ENCODE data around the gene GLP2R. TPM values are rescaled to one million over a fixed set of nuclear protein-coding genes. Genes with fewer than 3 reads are reported as not detected.

Gene GLP2R
- polyA plus RNA-seq, 1 donor from 2014 or later = not detected

- TF ChIP-seq MXI1 (conservative IDR thresholded peaks at IDR 0.05; ENCODE audit: poor library complexity, severe bottlenecking) (no peak), SMC3 (conservative IDR thresholded peaks at IDR 0.05; ENCODE audit: poor library complexity) (no peak), TAF1 (IDR thresholded peaks at IDR 0.05; ENCODE audit: low read depth) (no peak), POLR2AphosphoS5 (IDR thresholded peaks at IDR 0.05) (no peak)
- Histone ChIP-seq H3K27me3 (ENCODE audit: insufficient read depth, low read depth, low read length) (no peaks in the 10 kb centered on the region), H3K9me2 (ENCODE audit: insufficient read depth, low read length) (no peaks in the 10 kb centered on the region), H3F3A (ENCODE audit: insufficient read depth, low read length, poor library complexity, severe bottlenecking) (no peaks in the 10 kb centered on the region), H4K20me1 (ENCODE audit: insufficient read depth) (no peaks in the 10 kb centered on the region), H3K36me3 (ENCODE audit: insufficient read depth, low read length) (no peaks in the 10 kb centered on the region), H2AFZ (ENCODE audit: low read depth, low read length) (no peak overlapping the region), H3K79me2 (replicated peaks; ENCODE audit: insufficient read depth, low read length) (no peaks in the 10 kb centered on the region), H3K4me3 (ENCODE audit: low read length) (no peak overlapping the region), H3K27ac (ENCODE audit: low read length) (no peak overlapping the region), H3K4me2 (ENCODE audit: low read length) (no peak overlapping the region), H3K9ac (ENCODE audit: low read length) (no peak overlapping the region), H3K9me3 (ENCODE audit: low read length) (no peaks in the 10 kb centered on the region)
Measured at GRCh38 chr17:9784544-9784943, 41.2 kb upstream of the GLP2R start.

DNA sequence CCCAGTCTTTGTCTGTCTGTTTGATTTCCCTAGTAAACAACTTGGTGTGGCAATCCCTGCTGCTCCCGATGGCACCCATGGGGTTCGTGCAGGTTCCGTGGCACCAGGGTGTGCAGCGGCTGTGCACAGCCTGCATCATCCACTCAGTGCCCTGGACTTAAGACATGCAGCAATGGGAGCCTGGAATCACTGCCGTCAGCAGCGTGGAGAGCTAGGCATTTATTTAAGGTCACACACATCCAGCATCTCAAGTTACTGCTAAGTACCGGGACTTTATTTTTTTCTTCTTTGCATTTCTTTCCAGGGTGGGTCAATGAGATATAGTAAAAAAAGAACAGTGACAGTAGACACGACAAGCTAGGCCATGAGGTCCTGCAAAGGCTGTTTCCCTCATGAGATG lies 37.1 kb upstream of the GLP2R start:
- Histone ChIP-seq H3K27ac (ENCODE audit: low read length) (no peak overlapping the region), H3K9me3 (ENCODE audit: low read length) (no peaks in the 10 kb centered on the region), H3K9me2 (ENCODE audit: insufficient read depth, low read length) (no peaks in the 10 kb centered on the region), H2AFZ (ENCODE audit: low read depth, low read length) (no peak overlapping the region), H3K4me2 (ENCODE audit: low read length) (no peak overlapping the region), H3K79me2 (replicated peaks; ENCODE audit: insufficient read depth, low read length) (no peaks in the 10 kb centered on the region), H3K4me3 (ENCODE audit: low read length) (no peak overlapping the region), H4K20me1 (ENCODE audit: insufficient read depth) (no peaks in the 10 kb centered on the region), H3K27me3 (ENCODE audit: insufficient read depth, low read depth, low read length) (no peaks in the 10 kb centered on the region), H3K9ac (ENCODE audit: low read length) (no peak overlapping the region), H3K36me3 (ENCODE audit: insufficient read depth, low read length) (no peaks in the 10 kb centered on the region), H3F3A (ENCODE audit: insufficient read depth, low read length, poor library complexity, severe bottlenecking) (no peaks in the 10 kb centered on the region)
- TF ChIP-seq EZH2 (IDR thresholded peaks at IDR 0.05; ENCODE audit: borderline replicate concordance, insufficient read depth, low read length, poor library complexity, severe bottlenecking) = no peak
- no peak for TF ChIP-seq TAF1 (IDR thresholded peaks at IDR 0.05; ENCODE audit: low read depth)
- TF ChIP-seq, protein P1, sequence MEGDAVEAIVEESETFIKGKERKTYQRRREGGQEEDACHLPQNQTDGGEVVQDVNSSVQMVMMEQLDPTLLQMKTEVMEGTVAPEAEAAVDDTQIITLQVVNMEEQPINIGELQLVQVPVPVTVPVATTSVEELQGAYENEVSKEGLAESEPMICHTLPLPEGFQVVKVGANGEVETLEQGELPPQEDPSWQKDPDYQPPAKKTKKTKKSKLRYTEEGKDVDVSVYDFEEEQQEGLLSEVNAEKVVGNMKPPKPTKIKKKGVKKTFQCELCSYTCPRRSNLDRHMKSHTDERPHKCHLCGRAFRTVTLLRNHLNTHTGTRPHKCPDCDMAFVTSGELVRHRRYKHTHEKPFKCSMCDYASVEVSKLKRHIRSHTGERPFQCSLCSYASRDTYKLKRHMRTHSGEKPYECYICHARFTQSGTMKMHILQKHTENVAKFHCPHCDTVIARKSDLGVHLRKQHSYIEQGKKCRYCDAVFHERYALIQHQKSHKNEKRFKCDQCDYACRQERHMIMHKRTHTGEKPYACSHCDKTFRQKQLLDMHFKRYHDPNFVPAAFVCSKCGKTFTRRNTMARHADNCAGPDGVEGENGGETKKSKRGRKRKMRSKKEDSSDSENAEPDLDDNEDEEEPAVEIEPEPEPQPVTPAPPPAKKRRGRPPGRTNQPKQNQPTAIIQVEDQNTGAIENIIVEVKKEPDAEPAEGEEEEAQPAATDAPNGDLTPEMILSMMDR (IDR thresholded peaks at IDR 0.05; ENCODE audit: poor library complexity, severe bottlenecking) = no peak
- no peak for TF ChIP-seq EP300 (conservative IDR thresholded peaks at IDR 0.05; ENCODE audit: poor library complexity, severe bottlenecking)
- TF ChIP-seq, protein P2, sequence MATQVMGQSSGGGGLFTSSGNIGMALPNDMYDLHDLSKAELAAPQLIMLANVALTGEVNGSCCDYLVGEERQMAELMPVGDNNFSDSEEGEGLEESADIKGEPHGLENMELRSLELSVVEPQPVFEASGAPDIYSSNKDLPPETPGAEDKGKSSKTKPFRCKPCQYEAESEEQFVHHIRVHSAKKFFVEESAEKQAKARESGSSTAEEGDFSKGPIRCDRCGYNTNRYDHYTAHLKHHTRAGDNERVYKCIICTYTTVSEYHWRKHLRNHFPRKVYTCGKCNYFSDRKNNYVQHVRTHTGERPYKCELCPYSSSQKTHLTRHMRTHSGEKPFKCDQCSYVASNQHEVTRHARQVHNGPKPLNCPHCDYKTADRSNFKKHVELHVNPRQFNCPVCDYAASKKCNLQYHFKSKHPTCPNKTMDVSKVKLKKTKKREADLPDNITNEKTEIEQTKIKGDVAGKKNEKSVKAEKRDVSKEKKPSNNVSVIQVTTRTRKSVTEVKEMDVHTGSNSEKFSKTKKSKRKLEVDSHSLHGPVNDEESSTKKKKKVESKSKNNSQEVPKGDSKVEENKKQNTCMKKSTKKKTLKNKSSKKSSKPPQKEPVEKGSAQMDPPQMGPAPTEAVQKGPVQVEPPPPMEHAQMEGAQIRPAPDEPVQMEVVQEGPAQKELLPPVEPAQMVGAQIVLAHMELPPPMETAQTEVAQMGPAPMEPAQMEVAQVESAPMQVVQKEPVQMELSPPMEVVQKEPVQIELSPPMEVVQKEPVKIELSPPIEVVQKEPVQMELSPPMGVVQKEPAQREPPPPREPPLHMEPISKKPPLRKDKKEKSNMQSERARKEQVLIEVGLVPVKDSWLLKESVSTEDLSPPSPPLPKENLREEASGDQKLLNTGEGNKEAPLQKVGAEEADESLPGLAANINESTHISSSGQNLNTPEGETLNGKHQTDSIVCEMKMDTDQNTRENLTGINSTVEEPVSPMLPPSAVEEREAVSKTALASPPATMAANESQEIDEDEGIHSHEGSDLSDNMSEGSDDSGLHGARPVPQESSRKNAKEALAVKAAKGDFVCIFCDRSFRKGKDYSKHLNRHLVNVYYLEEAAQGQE (IDR thresholded peaks at IDR 0.05; ENCODE audit: borderline replicate concordance) = no peak
- TF ChIP-seq MXI1 (conservative IDR thresholded peaks at IDR 0.05; ENCODE audit: poor library complexity, severe bottlenecking) = no peak
- TF ChIP-seq POLR2AphosphoS5 (IDR thresholded peaks at IDR 0.05) = no peak
- no peak for TF ChIP-seq SMC3 (conservative IDR thresholded peaks at IDR 0.05; ENCODE audit: poor library complexity)

DNA sequence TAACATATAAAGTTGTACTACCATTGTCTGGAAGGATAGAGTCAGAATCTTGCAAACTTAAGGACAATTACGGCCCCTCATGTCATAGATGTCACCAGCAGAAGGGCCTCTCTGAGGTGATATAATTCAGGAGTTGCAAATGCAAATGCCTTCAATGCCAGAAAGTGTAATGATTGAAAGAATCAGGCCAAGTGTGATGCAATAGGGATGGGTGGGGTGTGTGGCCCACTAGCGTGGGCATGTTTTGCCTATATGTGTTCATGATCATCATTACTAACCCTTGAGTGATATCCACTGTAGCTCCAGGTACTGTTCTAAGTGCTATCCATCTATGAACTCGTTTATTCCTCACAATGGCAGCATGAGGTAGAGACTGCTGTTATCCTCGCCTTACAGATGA lies 35.4 kb upstream of the GLP2R start:
- Histone ChIP-seq H3K27ac (ENCODE audit: low read length) (no peak overlapping the region), H4K20me1 (ENCODE audit: insufficient read depth) (no peaks in the 10 kb centered on the region), H3K9ac (ENCODE audit: low read length) (no peak overlapping the region), H3K79me2 (replicated peaks; ENCODE audit: insufficient read depth, low read length) (no peaks in the 10 kb centered on the region), H3K27me3 (ENCODE audit: insufficient read depth, low read depth, low read length) (no peaks in the 10 kb centered on the region), H3K4me2 (ENCODE audit: low read length) (no peak overlapping the region), H3F3A (ENCODE audit: insufficient read depth, low read length, poor library complexity, severe bottlenecking) (no peaks in the 10 kb centered on the region), H2AFZ (ENCODE audit: low read depth, low read length) (no peak overlapping the region), H3K4me3 (ENCODE audit: low read length) (no peak overlapping the region), H3K9me3 (ENCODE audit: low read length) (no peaks in the 10 kb centered on the region), H3K9me2 (ENCODE audit: insufficient read depth, low read length) (no peaks in the 10 kb centered on the region), H3K36me3 (ENCODE audit: insufficient read depth, low read length) (no peaks in the 10 kb centered on the region)
- no peak for TF ChIP-seq SMC3 (conservative IDR thresholded peaks at IDR 0.05; ENCODE audit: poor library complexity)
- TF ChIP-seq, protein P1 (IDR thresholded peaks at IDR 0.05; ENCODE audit: poor library complexity, severe bottlenecking) = no peak
- TF ChIP-seq MXI1 (conservative IDR thresholded peaks at IDR 0.05; ENCODE audit: poor library complexity, severe bottlenecking) = no peak
- TF ChIP-seq EZH2 (IDR thresholded peaks at IDR 0.05; ENCODE audit: borderline replicate concordance, insufficient read depth, low read length, poor library complexity, severe bottlenecking) = no peak
- no peak for TF ChIP-seq RAD21 (conservative IDR thresholded peaks at IDR 0.05)
- TF ChIP-seq EP300 (conservative IDR thresholded peaks at IDR 0.05; ENCODE audit: poor library complexity, severe bottlenecking) = no peak
- no peak for TF ChIP-seq TAF1 (IDR thresholded peaks at IDR 0.05; ENCODE audit: low read depth)
- TF ChIP-seq, protein P2 (IDR thresholded peaks at IDR 0.05; ENCODE audit: borderline replicate concordance) = no peak
- TF ChIP-seq POLR2AphosphoS5 (IDR thresholded peaks at IDR 0.05) = no peak
